Measurements from ENCODE around the gene ZNF613. TPM values are rescaled to one million over a fixed set of nuclear protein-coding genes. Genes with fewer than 3 reads are reported as not detected.

The ZNF613 gene
- total RNA-seq, 1 experiment from 2014 or later, result 2.2 TPM

DNA sequence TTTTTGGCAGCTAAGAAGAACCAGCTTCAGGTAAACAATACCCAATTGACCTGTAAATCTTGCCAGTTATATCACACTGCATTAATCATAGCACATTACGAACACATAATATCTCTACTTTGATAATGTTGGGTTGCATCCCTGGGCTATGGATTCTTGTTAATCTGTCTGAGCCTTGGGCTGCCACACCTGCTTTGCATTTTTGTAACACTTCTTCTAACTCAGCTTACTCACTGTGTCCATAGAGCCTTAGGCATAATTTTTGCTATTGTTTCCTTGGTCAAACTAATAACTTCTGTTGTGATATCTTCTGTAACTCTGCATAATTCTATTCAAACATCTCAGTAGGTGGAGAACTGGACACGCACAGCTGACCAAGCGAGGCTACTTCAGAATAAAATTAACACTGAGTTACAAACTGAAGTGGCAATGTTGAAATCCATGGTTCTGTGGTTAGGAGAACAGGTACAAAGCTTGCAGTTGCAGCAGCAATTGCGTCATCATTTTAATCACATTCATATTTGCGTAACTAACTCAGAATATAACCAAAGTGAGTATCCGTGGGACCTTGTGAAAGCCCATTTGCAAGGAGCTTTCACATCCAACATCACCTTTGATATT is 53.0 kb downstream of the ZNF613 start:
- H3K9me2 ChIP-seq (ENCODE audit: insufficient read depth), result no peaks in the 10 kb centered on the region
- H3K27me3 ChIP-seq (ENCODE audit: insufficient read depth, low read length), result no peaks in the 10 kb centered on the region
- H2AFZ ChIP-seq (ENCODE audit: low read depth, low read length, poor library complexity, severe bottlenecking), result no peak overlapping the region
- H3K9me3 ChIP-seq (ENCODE audit: control insufficient read depth in 1 of 2, insufficient read depth in 1 of 2, low read depth in 1 of 2, low read length in 2 of 2), result peaks cover 12 to 23% of the 10 kb centered on the region in 2 experiments; a peak in 3 of 4 replicates
- H3K9ac ChIP-seq (ENCODE audit: low read length), result no peak overlapping the region
- no peak overlapping the region for H3K27ac ChIP-seq (ENCODE audit: low read depth, low read length)
- BruUV-seq (replicated peaks), result no TSS peak
- TF ChIP-seq CEBPB (IDR thresholded peaks at IDR 0.05; ENCODE audit: low read depth), result no peak
- TF ChIP-seq RAD21 (IDR thresholded peaks at IDR 0.05; ENCODE audit: low read depth), result no peak
- TF ChIP-seq ELF1 (IDR thresholded peaks at IDR 0.05; ENCODE audit: borderline replicate concordance, low read depth), result no peak
- TF ChIP-seq MAX (IDR thresholded peaks at IDR 0.05), result no peak
- TF ChIP-seq ZNF274 (IDR thresholded peaks at IDR 0.05; ENCODE audit: low read depth, low read length), result no peak
- TF ChIP-seq FOSL1 (IDR thresholded peaks at IDR 0.05; ENCODE audit: low read depth), result no peak
- TF ChIP-seq CTCF (IDR thresholded peaks at IDR 0.05 in 2 of 3, conservative IDR thresholded peaks at IDR 0.05 in 1 of 3; ENCODE audit: borderline replicate concordance in 1 of 3, insufficient read depth in 1 of 3, low read depth in 2 of 3, low read length in 2 of 3), result no peak
- TF ChIP-seq, protein P1, sequence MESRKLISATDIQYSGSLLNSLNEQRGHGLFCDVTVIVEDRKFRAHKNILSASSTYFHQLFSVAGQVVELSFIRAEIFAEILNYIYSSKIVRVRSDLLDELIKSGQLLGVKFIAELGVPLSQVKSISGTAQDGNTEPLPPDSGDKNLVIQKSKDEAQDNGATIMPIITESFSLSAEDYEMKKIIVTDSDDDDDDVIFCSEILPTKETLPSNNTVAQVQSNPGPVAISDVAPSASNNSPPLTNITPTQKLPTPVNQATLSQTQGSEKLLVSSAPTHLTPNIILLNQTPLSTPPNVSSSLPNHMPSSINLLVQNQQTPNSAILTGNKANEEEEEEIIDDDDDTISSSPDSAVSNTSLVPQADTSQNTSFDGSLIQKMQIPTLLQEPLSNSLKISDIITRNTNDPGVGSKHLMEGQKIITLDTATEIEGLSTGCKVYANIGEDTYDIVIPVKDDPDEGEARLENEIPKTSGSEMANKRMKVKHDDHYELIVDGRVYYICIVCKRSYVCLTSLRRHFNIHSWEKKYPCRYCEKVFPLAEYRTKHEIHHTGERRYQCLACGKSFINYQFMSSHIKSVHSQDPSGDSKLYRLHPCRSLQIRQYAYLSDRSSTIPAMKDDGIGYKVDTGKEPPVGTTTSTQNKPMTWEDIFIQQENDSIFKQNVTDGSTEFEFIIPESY (IDR thresholded peaks at IDR 0.05; ENCODE audit: extremely low read depth, insufficient replicate concordance, low read length), result no peak
- no peak for TF ChIP-seq REST (IDR thresholded peaks at IDR 0.05; ENCODE audit: low read depth)
- TF ChIP-seq EZH2 (IDR thresholded peaks at IDR 0.05), result no peak
- no peak for TF ChIP-seq EZH2phosphoT487 (IDR thresholded peaks at IDR 0.05; ENCODE audit: borderline replicate concordance)
- no peak for TF ChIP-seq TCF7L2 (IDR thresholded peaks at IDR 0.05; ENCODE audit: borderline replicate concordance, extremely low read depth, insufficient read depth, insufficient read length)
- TF ChIP-seq ATF3 (IDR thresholded peaks at IDR 0.05), result no peak
- no peak for TF ChIP-seq EGR1 (IDR thresholded peaks at IDR 0.05; ENCODE audit: low read depth)
- TF ChIP-seq POLR2AphosphoS5 (IDR thresholded peaks at IDR 0.05; ENCODE audit: low read depth, low read length), result no peak
- TF ChIP-seq ZFX (IDR thresholded peaks at IDR 0.05), result no peak
- no peak for TF ChIP-seq SP1 (IDR thresholded peaks at IDR 0.05; ENCODE audit: low read depth)
- no peaks in the 10 kb centered on the region for H3K36me3 ChIP-seq (ENCODE audit: control insufficient read depth in 1 of 2, insufficient read depth in 2 of 2, low read length in 2 of 2)
- no peaks in the 10 kb centered on the region for H3K79me2 ChIP-seq (ENCODE audit: insufficient read depth, low read length)
- H3K4me2 ChIP-seq (ENCODE audit: low read length), result no peak overlapping the region
- H3K4me1 ChIP-seq (ENCODE audit: control insufficient read depth in 1 of 2, insufficient read depth in 2 of 2, low read length in 2 of 2), result no peaks in the 10 kb centered on the region
- CTCF ChIA-PET, result no interaction called here
- no peak for ATAC-seq
- RAD21 ChIA-PET (ENCODE audit: low non-redundant PET in 1 of 2, low total read pairs in 2 of 2, uncharacterized antibody in 2 of 2, unreplicated experiment in 2 of 2), result no interaction called here
- no peaks in the 10 kb centered on the region for H4K20me1 ChIP-seq (ENCODE audit: insufficient read depth)
- H3K4me3 ChIP-seq (replicated peaks in 1 of 2; ENCODE audit: low read depth in 1 of 2, low read length in 2 of 2), result no peak overlapping the region
- POLR2A ChIA-PET, result no interaction called here
- no peak for DNase-seq (ENCODE audit: low read depth, low spot score)
- intact Hi-C loops (cut with micrococcal nuclease), result no loop called here

Data from HCT116 (cell line).